Keratinocyte (primary cell): ENCODE results near the gene SETD6. TPM values are rescaled to one million over a fixed set of nuclear protein-coding genes. Genes with fewer than 3 reads are reported as not detected.

Source experiments
- DNase-seq: peaks from one replicate; pipeline ENCODE4 v3.0.0-alpha.2; 2011; ENCODE audit warnings: low read depth, missing footprints, low spot score
- FAIRE-seq: peaks from 2 replicates; lab custom pipeline; 2011; peaks lifted over from hg19 to GRCh38; lab: Jason Lieb, UNC
- H2AFZ ChIP-seq: 2 replicates; pipeline ENCODE4 v1.6.0; 2012; ENCODE audit warnings: low read length, control low read depth, inconsistent platforms; ENCODE audit not compliant: control insufficient read depth
- H3K27ac ChIP-seq: 2 replicates; pipeline ENCODE4 v1.5.1; 2011; ENCODE audit warnings: low read length; ENCODE audit not compliant: control insufficient read depth, insufficient read depth
- H3K27me3 ChIP-seq: 3 replicates; pipeline ENCODE4 v1.6.0; 2011; ENCODE audit warnings: low read length; ENCODE audit not compliant: control insufficient read depth, insufficient read depth; ENCODE audit errors: extremely low read depth
- H3K36me3 ChIP-seq, 2 experiments: 2 replicates in 1 of 2; 3 replicates in 1 of 2; pipeline ENCODE4 v1.5.1; 2011; ENCODE audit warnings: low read length in 2 of 2, mild to moderate bottlenecking in 1 of 2; ENCODE audit not compliant: control insufficient read depth in 2 of 2, insufficient read depth in 2 of 2; ENCODE audit errors: extremely low read depth in 1 of 2
- H3K4me1 ChIP-seq: 3 replicates; pipeline ENCODE4 v1.5.1; 2011; ENCODE audit warnings: low read length; ENCODE audit not compliant: control insufficient read depth, insufficient read depth; ENCODE audit errors: extremely low read depth
- H3K4me2 ChIP-seq: 3 replicates; pipeline ENCODE4 v1.6.0; 2011; ENCODE audit warnings: low read depth, low read length; ENCODE audit not compliant: control insufficient read depth, insufficient read depth; ENCODE audit errors: extremely low read depth
- H3K4me3 ChIP-seq, 3 experiments: fragments of 200-600 bp in 1 of 3; sonication (generic) in 1 of 3; 2 replicates in 2 of 3; 3 replicates in 1 of 3; pipeline ENCODE4 v1.5.1; 2011 to 2016; ENCODE audit warnings: low read length in 3 of 3, mild to moderate bottlenecking in 3 of 3, control low read depth in 2 of 3, inconsistent platforms in 1 of 3, low read depth in 1 of 3, mixed read lengths in 1 of 3, mixed run types in 1 of 3, moderate library complexity in 1 of 3; ENCODE audit not compliant: control insufficient read depth in 2 of 3, insufficient read depth in 2 of 3; ENCODE audit errors: extremely low read depth in 1 of 3
- H3K79me2 ChIP-seq: 2 replicates; pipeline ENCODE4 v1.6.0; 2012; ENCODE audit warnings: low read length; ENCODE audit not compliant: control insufficient read depth, insufficient read depth
- H3K9ac ChIP-seq: 3 replicates; pipeline ENCODE4 v1.6.0; 2011; ENCODE audit warnings: low read length; ENCODE audit not compliant: control insufficient read depth, insufficient read depth; ENCODE audit errors: extremely low read depth
- H3K9me1 ChIP-seq: 3 replicates; pipeline ENCODE4 v1.6.0; 2011; ENCODE audit warnings: low read length; ENCODE audit not compliant: control insufficient read depth, insufficient read depth; ENCODE audit errors: extremely low read depth
- H3K9me3 ChIP-seq: 2 replicates; pipeline ENCODE4 v1.5.1; 2012; ENCODE audit warnings: low read depth, low read length; ENCODE audit not compliant: control insufficient read depth
- H4K20me1 ChIP-seq: 3 replicates; pipeline ENCODE4 v1.6.0; 2011; ENCODE audit warnings: low read length; ENCODE audit not compliant: control insufficient read depth, insufficient read depth; ENCODE audit errors: extremely low read depth
- EZH2 ChIP-seq: IDR thresholded peaks from one replicate; pipeline ENCODE4 v1.6.1; 2012; ENCODE audit warnings: inconsistent platforms, mild to moderate bottlenecking, low read length, moderate library complexity
- dilution Hi-C: fragments of 300-500 bp; cut with MboI; formaldehyde crosslinking; loops from one replicate; pipeline ENCODE4 v1.7.0; 2020; ENCODE audit warnings: low sequenced_read_pairs; ENCODE audit not compliant: extremely low pct_ligation_motif_present
- polyA plus RNA-seq, 5 experiments: library from polyadenylated mRNA; depleted of rRNA in 3 of 5; stranded (reverse) in 3 of 5; stranded (forward) in 1 of 5; unstranded in 1 of 5; fragments of >200 nt; gene quantifications; 1 replicate in 1 of 5; 2 replicates in 3 of 5; 3 replicates in 1 of 5; pipeline versions ENCODE4 v1.2.1 to v1.2.3, GENCODE V29; 2011 to 2012; ENCODE audit warnings: missing spikeins in 2 of 5, low read depth in 1 of 5, low replicate concordance in 1 of 5
- TF ChIP-seq, protein P1 (sequence below), 3 experiments: IDR thresholded peaks in 1 of 3; conservative IDR thresholded peaks in 1 of 3; optimal IDR thresholded peaks in 1 of 3; 2 replicates in 2 of 3; 3 replicates in 1 of 3; pipeline versions ENCODE3 to v1.5.1; 2011; ENCODE audit warnings: low read length in 3 of 3, mild to moderate bottlenecking in 3 of 3, moderate library complexity in 2 of 3, control low read depth in 1 of 3, inconsistent platforms in 1 of 3; ENCODE audit not compliant: insufficient read depth in 2 of 3; ENCODE audit errors: extremely low read depth in 1 of 3

SETD6 gene
- polyA plus RNA-seq, 1 donor (not counting 4 experiments of a cell fraction or from before 2014, with no cell fraction given), result 13.5 TPM

DNA sequence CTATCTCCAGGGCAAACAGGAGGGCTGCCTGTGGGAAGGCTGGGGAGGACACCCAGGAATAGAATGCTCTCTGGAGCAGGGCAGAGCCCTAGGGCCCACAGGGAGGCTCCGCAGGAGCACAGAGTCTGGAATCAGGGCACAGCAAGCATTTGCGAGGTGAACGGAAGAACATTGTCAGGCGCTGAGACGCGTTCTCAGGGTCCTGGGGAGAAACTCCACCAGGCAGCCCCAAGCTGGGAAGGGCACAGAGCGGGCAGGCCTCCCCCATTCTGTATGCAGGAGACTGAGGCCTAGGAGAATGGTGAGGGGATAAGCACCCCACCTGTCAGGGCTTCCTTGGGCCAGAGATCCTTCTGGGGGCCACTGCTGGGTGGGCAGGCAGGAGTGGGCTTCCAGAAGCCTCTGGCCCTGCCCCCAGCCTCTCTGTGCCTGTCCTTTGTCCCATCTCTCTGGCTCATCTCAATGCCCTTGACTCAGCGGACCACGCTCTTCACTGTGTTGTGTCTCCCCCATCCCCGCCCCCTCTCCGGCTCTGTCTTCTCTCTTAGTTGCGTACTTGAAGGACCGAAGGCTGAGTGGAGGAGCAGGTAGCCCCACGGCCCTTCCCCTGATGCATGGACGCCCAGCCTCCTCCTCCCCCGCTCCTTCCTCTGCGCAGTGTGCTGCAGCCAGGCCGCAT is 5.1 kb upstream of the SETD6 start:
- H3K4me3 ChIP-seq, result no peak overlapping the region
- H3K4me1 ChIP-seq, result peaks cover 4% of the 10 kb centered on the region
- DNase-seq (no peak), FAIRE-seq (no peak)
- H3K4me2 ChIP-seq, result no peak overlapping the region
- H3K9me3 ChIP-seq, result no peaks in the 10 kb centered on the region
- dilution Hi-C loops, result no loop called here
- H3K36me3 ChIP-seq, result peaks cover 0 to 4% of the 10 kb centered on the region in 2 experiments
- H3K27me3 ChIP-seq, result no peaks in the 10 kb centered on the region
- H3K9ac ChIP-seq, result no peak overlapping the region
- H3K27ac ChIP-seq, result no peak overlapping the region
- no peak for TF ChIP-seq EZH2
- TF ChIP-seq, protein P1, sequence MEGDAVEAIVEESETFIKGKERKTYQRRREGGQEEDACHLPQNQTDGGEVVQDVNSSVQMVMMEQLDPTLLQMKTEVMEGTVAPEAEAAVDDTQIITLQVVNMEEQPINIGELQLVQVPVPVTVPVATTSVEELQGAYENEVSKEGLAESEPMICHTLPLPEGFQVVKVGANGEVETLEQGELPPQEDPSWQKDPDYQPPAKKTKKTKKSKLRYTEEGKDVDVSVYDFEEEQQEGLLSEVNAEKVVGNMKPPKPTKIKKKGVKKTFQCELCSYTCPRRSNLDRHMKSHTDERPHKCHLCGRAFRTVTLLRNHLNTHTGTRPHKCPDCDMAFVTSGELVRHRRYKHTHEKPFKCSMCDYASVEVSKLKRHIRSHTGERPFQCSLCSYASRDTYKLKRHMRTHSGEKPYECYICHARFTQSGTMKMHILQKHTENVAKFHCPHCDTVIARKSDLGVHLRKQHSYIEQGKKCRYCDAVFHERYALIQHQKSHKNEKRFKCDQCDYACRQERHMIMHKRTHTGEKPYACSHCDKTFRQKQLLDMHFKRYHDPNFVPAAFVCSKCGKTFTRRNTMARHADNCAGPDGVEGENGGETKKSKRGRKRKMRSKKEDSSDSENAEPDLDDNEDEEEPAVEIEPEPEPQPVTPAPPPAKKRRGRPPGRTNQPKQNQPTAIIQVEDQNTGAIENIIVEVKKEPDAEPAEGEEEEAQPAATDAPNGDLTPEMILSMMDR (optimal IDR thresholded peaks at IDR 0.05 in 1 of 3, IDR thresholded peaks at IDR 0.05 in 1 of 3, conservative IDR thresholded peaks at IDR 0.05 in 1 of 3; ENCODE audit: extremely low read depth in 1 of 3, insufficient read depth in 2 of 3, low read length in 3 of 3), result no peak
- H2AFZ ChIP-seq, result no peak overlapping the region
- H3K79me2 ChIP-seq, result no peaks in the 10 kb centered on the region
- H4K20me1 ChIP-seq, result no peaks in the 10 kb centered on the region
- no peaks in the 10 kb centered on the region for H3K9me1 ChIP-seq

- no peak overlapping the region for H2AFZ ChIP-seq
- peaks cover 4% of the 10 kb centered on the region for H3K4me1 ChIP-seq
- no peak overlapping the region for H3K27ac ChIP-seq
- FAIRE-seq, result no peak
- no peaks in the 10 kb centered on the region for H3K9me1 ChIP-seq
- H3K79me2 ChIP-seq, result no peaks in the 10 kb centered on the region
- dilution Hi-C loops, result no loop called here
- DNase-seq, result no peak
- TF ChIP-seq, protein P1 (optimal IDR thresholded peaks at IDR 0.05 in 1 of 3, IDR thresholded peaks at IDR 0.05 in 1 of 3, conservative IDR thresholded peaks at IDR 0.05 in 1 of 3; ENCODE audit: extremely low read depth in 1 of 3, insufficient read depth in 2 of 3, low read length in 3 of 3), result no peak
- TF ChIP-seq EZH2, result no peak
- no peaks in the 10 kb centered on the region for H4K20me1 ChIP-seq
- H3K36me3 ChIP-seq, result peaks cover 0 to 4% of the 10 kb centered on the region in 2 experiments
- H3K4me2 ChIP-seq, result no peak overlapping the region
- H3K9me3 ChIP-seq, result no peaks in the 10 kb centered on the region
- no peak overlapping the region for H3K4me3 ChIP-seq
- no peak overlapping the region for H3K9ac ChIP-seq
- no peaks in the 10 kb centered on the region for H3K27me3 ChIP-seq
Observed at GRCh38 chr16:58510776-58511628, 4.3 kb upstream of the SETD6 start.
